GM12892 (cell line): ENCODE results near the gene TNFSF13. TPM values are rescaled to one million over a fixed set of nuclear protein-coding genes. Genes with fewer than 3 reads are reported as not detected.

Source experiments
- DNase-seq: peaks from one replicate; pipeline ENCODE4 v3.0.0; 2011; ENCODE audit not compliant: insufficient read length
- FAIRE-seq: peaks from 2 replicates; lab custom pipeline; 2011; peaks lifted over from hg19 to GRCh38; lab: Jason Lieb, UNC
- POLR2A ChIP-seq: IDR thresholded peaks from 2 replicates; pipeline ENCODE4 v1.6.1; 2011; ENCODE audit warnings: low read depth, low read length, control low read depth
- POLR2AphosphoS5 ChIP-seq: IDR thresholded peaks from 2 replicates; pipeline ENCODE4 v1.6.1; 2011; ENCODE audit warnings: low read depth, low read length, control low read depth
- TAF1 ChIP-seq: IDR thresholded peaks from 2 replicates; pipeline ENCODE4 v1.6.1; 2011; ENCODE audit warnings: low read depth, mild to moderate bottlenecking, control low read depth, low read length, borderline replicate concordance
- polyA plus RNA-seq: library from polyadenylated mRNA; unstranded; fragments of >200 nt; gene quantifications from one replicate; pipeline ENCODE4 v1.2.1, GENCODE V29; 2012; ENCODE audit warnings: missing spikeins, inconsistent platforms; ENCODE audit not compliant: missing spikeins

The TNFSF13 gene, protein sequence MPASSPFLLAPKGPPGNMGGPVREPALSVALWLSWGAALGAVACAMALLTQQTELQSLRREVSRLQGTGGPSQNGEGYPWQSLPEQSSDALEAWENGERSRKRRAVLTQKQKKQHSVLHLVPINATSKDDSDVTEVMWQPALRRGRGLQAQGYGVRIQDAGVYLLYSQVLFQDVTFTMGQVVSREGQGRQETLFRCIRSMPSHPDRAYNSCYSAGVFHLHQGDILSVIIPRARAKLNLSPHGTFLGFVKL
- polyA plus RNA-seq: 4.5 TPM

DNA sequence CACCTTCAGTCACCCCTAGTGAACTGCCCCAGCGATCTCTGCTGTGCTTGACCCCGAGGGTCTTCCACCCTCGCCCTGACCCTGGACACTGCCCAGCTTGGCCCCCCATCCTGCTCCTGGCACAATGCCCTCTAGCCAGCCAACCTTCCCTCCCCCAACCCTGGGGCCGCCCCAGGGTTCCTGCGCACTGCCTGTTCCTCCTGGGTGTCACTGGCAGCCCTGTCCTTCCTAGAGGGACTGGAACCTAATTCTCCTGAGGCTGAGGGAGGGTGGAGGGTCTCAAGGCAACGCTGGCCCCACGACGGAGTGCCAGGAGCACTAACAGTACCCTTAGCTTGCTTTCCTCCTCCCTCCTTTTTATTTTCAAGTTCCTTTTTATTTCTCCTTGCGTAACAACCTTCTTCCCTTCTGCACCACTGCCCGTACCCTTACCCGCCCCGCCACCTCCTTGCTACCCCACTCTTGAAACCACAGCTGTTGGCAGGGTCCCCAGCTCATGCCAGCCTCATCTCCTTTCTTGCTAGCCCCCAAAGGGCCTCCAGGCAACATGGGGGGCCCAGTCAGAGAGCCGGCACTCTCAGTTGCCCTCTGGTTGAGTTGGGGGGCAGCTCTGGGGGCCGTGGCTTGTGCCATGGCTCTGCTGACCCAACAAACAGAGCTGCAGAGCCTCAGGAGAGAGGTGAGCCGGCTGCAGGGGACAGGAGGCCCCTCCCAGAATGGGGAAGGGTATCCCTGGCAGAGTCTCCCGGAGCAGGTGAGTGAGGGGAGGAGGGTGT, at the start of gene TNFSF13:
Gene TNFSF13 (plus strand): TSS at position 207 of the 776 bp plus-strand sequence. CDS start 290 bp downstream, at position 497.
- no peak for TF ChIP-seq TAF1
- DNase-seq (no peak), FAIRE-seq (no peak)

DNA sequence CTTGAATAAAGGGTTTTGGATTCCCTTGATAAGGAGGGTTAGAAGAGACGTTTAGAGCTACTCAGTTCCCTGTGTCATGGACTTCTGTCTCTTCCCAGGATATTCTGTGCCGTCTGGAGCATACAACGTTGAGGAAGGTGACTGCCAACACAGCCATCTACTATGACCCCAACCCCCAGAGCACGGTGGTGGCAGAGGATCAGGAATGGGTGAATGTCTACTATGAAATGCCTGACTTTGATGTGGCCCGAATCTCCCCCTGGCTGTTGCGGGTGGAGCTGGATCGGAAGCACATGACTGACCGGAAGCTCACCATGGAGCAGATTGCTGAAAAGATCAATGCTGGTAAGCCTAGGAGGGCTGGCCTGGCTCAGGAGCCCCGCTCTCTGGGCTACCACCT, 49.7 kb upstream of the TNFSF13 start:
- FAIRE-seq (no peak), DNase-seq (no peak)
- no peak for TF ChIP-seq POLR2A
- no peak; the same call in 1 of the 2 replicates for TF ChIP-seq POLR2AphosphoS5
- no peak for TF ChIP-seq TAF1

DNA sequence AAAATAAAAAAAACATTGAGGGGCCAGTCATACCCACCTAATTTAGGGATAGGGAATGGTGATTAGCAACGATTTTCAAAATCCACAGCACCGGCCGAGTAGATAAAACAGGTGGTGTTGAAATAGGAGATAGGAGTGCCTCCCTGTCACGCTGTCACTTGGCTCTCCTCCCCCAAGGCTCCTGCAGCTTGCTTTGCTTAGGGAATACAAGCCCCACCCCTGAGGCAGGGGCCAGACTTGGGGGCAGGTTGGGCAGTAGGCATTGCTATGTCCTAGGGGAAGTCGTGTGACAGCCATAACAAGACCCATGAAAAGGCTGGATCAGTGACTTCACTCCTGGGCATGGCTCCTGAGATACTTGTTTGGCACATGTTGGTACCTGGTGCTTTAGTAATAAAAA, 48.6 kb upstream of the TNFSF13 start:
- TF ChIP-seq TAF1 (no peak), POLR2A (no peak; the same call in 1 of the 2 replicates), POLR2AphosphoS5 (no peak)
- DNase-seq: no peak
- FAIRE-seq: no peak

DNA sequence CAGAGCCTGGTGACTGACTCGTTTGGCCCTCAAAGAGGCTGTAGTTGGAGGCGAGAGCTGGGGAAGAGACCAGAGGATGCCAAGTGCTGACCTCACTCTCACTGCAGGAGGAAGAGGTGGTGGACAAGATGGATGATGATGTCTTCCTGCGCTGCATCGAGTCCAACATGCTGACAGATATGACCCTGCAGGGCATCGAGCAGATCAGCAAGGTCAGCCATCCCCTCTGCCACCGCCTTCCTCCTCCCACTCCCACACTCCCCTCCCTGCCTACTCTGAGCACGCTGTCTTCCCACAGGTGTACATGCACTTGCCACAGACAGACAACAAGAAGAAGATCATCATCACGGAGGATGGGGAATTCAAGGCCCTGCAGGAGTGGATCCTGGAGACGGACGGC, 47.4 kb upstream of the TNFSF13 start:
- no peak for FAIRE-seq
- no peak; the same call in 1 of the 2 replicates for TF ChIP-seq POLR2A
- TF ChIP-seq POLR2AphosphoS5: peak; percentile 48; the same call in 1 of the 2 replicates
- TF ChIP-seq TAF1: no peak
- DNase-seq: no peak

DNA sequence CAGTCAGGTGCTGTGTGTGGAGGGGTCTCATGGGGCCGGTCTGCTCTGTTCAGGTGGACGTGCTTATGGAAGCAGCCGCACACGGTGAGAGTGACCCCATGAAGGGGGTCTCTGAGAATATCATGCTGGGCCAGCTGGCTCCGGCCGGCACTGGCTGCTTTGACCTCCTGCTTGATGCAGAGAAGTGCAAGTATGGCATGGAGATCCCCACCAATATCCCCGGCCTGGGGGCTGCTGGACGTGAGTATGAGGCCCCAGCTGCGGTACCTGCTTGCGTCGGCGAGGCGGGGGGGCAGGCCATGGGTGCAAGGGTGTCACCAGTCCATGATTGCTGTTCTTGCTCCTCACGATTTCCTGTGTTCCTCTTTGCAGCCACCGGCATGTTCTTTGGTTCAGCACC, 46.4 kb upstream of the TNFSF13 start:
- TF ChIP-seq POLR2AphosphoS5 (peak; percentile 28; the same call in 1 of the 2 replicates), TAF1 (no peak), POLR2A (peak; percentile 36; the same call in 1 of the 2 replicates)
- FAIRE-seq (no peak), DNase-seq (no peak)

DNA sequence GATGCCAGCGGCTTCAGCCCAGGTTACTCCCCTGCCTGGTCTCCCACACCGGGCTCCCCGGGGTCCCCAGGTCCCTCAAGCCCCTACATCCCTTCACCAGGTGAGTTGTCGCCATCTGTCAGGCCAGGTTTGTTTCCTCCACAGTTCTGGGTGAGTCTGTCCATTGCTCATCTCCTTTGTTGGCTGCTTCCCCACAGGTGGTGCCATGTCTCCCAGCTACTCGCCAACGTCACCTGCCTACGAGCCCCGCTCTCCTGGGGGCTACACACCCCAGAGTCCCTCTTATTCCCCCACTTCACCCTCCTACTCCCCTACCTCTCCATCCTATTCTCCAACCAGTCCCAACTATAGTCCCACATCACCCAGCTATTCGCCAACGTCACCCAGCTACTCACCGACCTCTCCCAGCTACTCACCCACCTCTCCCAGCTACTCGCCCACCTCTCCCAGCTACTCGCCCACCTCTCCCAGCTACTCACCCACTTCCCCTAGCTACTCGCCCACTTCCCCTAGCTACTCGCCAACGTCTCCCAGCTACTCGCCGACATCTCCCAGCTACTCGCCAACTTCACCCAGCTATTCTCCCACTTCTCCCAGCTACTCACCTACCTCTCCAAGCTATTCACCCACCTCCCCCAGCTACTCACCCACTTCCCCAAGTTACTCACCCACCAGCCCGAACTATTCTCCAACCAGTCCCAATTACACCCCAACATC, 45.6 kb upstream of the TNFSF13 start:
- DNase-seq (no peak), FAIRE-seq (no peak)
- no peak for TF ChIP-seq POLR2A
- TF ChIP-seq POLR2AphosphoS5: peak; percentile 8; the same call in 1 of the 2 replicates
- TF ChIP-seq TAF1: no peak

DNA sequence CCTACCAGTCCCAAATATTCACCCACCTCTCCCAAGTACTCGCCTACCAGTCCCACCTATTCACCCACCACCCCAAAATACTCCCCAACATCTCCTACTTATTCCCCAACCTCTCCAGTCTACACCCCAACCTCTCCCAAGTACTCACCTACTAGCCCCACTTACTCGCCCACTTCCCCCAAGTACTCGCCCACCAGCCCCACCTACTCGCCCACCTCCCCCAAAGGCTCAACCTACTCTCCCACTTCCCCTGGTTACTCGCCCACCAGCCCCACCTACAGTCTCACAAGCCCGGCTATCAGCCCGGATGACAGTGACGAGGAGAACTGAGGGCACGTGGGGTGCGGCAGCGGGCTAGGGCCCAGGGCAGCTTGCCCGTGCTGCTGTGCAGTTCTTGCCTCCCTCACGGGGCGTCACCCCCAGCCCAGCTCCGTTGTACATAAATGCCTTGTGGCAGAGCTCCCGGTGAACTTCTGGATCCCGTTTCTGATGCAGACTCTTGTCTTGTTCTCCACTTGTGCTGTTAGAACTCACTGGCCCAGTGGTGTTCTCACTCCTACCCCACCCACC, 44.6 kb upstream of the TNFSF13 start:
- FAIRE-seq (no peak), DNase-seq (no peak)
- TF ChIP-seq POLR2A: no peak
- TF ChIP-seq TAF1: no peak
- TF ChIP-seq POLR2AphosphoS5: peak; percentile 33; the same call in 1 of the 2 replicates

DNA sequence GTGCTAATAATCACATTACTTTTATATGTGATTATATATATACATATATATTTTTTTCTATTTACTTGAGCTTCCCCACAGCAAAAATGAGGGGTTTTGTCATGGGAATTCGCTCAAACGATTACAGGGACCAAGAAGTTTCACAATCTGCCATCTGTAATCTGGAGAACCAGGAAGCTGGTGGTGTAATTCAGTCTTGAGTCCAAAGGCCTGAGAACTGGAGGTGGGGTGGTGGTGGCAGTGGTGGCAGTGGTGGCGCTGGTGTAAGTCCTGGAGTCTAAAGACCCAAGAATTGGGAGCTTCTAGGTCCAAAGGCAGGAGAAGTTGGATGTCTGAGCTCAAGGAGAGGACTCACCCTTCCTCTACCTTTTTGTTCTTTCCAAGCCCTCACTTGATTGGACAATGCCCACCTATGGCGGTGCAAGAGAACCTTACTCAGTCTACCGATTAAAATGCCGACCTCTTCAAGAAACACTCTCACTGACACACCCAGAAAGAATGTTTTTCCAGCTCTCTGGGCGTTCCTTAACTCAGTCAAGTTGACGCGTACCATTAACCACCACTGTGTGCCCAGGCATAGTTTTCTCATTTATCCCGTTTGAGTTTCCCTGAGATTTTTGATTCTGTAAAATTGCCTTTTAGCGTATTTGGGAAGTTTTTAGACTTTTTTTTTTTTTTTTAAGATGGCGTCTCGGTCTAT, 42.5 kb upstream of the TNFSF13 start:
- no peak for FAIRE-seq
- DNase-seq: no peak
- no peak for TF ChIP-seq POLR2A

DNA sequence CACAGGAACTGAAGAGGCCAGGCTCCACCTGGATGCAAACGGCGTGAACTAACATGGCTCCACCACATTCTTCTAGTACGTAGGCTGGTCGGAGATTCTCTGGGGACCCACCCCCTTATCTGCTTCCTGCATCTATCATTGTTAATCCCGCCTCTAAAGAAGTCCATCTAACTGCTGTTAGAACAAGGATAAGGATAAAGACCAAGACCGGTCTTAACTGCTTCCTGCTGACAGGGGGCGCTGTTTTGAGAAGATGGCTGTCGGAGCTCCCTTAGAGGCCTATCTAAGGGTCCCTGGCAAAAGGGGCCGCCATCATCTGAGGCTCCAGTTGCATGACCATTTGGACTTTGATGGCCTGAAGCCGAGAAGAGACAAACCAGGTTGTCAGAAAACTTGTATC, 35.5 kb upstream of the TNFSF13 start:
- TF ChIP-seq POLR2AphosphoS5 (no peak), TAF1 (no peak), POLR2A (no peak)
- FAIRE-seq: no peak
- no peak for DNase-seq

DNA sequence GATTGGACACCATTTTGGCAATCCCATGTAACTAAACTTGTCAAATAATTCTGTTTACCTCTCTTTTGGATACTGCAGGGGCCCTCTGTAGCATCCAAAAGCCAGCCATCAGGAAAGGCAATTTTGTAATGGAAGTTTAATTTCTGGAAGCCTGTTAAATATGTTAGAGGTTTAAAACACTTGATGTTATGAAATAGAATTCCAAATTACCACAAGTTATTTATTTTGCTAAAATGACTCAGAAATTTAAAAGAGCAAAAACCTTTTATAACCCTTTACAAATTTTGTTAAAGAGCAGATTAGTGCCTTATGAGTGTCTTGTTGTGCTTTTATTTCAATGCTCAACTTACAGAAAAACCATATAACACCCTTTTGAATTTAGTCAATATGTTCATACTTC, 29.7 kb upstream of the TNFSF13 start:
- DNase-seq: no peak
- no peak for FAIRE-seq
- TF ChIP-seq POLR2A: no peak
- TF ChIP-seq TAF1: no peak
- TF ChIP-seq POLR2AphosphoS5: no peak

DNA sequence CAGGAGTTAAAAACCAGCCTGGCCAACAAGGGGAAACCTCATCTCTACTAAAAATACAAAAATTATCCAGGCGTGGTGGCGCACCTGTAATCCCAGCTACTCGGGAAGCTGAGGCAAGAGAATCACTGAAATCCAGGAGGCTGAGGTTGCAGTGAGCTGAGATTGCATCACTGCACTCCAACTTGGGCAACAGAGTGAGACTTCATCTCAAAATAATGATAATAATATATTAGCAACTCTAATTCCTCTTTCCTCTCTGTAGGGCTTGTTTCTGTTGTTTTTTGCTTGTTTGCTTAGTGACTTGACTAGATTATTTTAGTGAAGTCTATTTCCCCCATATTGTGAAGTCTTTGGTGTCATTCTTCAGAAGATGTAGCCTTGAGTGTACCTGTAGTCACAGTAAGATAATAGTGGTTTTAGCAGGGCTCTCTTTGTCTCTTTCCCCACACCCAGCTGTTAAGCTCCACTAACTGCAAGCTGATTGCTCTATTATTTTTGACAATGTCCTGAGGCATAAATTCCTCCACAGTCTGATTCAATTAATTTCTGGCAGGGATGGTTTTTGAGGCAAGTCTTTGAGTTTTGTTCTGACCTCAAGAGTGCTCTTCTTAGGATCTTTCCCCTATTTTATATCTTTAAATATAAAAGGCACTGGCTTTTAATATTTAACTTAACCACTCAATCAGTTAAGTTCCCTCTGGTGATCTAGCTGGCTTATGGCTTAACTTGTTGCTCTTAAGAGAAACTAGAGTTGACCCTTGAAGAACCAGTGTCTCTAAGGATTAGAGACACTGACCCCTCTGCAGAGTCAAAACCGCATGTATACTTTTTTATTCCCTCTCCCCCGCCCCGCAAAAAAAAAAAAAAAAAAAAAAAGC, 28.3 kb upstream of the TNFSF13 start:
- no peak for FAIRE-seq
- TF ChIP-seq POLR2AphosphoS5 (no peak), TAF1 (no peak), POLR2A (no peak)
- DNase-seq: no peak
